HG03175 (cell line): Measurements from ENCODE around the gene NRIP1.
"Not testable (repeated sequence)": the region's sequence is repeated elsewhere in the genome, so short reads cannot be mapped to it uniquely, and the experiment has no call there.

Source experiments
- ATAC-seq: cut with Tn5 transposase; IDR thresholded peaks from one replicate; pipeline ENCODE4 v1.9.1; 2021; ENCODE audit warnings: mild to moderate bottlenecking, moderate library complexity; ENCODE audit not compliant: unreplicated experiment

Gene NRIP1

DNA sequence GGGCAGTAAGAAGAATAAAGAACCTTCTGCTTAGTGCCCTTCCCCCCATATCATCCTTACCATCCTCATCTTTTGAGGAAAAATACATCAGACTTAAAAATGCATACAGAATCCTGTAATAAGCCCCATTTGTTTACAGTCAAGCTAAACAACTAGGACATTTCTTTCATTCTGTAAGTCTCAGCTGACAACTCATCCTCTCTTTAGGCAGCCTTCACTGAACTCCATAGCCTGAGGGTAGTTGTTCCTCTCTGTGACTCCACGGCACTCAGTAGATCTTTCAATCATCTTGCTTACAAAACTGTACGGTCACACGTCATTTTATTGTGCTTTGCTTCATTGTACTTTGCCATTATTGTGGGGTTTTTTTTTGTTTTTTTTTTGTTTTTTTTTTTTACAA is 82.5 kb downstream of the NRIP1 start:
- no peak for ATAC-seq

DNA sequence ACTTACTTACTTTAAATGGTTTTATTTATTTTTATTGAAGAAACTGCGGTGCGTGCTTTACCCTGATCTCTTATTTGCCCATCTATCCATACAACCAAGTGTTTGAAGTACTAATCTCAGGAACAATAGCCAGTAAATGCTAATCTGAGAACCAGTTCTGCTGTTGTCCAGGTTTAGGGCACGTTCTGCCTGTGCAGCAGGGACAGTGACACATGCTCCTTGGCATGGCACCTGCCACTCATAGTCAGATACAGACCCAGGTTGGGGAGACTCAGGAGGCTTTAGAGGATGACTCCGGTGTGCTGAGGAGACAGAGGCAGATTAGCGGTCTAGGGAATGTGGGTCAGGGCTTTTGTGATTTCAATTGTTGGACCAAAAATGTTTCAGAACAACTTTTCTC is 83.6 kb downstream of the NRIP1 start:
- no peak for ATAC-seq

DNA sequence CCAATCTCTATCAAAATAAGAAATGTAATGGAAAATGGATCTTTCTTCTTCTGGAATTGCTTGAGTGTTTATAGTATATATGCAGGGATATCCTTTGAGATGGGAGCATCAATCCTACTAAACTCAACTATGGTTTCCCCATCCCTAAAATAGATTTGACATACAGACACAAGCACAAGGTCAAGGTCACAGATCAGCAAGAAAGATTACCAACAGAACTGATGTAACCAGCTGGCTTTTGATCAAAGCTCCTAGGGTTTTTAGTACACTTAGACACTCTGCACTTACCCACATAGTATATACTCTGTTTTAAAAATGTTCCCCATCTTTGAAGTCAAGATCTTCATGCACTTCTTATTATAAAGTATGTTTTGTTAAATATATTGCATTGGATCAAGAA is 85.5 kb downstream of the NRIP1 start:
- ATAC-seq: no peak

DNA sequence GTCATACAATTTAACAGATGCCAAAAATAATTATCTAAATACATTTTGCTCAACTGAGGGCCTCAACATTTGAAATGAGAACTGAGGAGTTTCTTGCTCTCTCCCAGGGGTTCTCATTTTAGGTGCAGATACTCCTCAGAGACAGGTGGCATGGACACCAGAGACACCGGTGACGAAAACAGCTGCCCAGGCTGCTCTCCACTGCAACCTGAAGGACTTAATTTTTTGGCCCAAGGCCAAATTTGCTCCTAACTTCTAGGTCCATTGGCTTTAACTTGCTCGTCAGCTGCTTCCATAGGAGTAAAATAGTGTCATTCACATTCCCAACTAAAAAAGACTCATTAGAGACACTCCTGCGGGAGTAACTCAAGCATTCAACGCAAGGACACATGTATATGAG is 87.0 kb downstream of the NRIP1 start:
- no peak for ATAC-seq

DNA sequence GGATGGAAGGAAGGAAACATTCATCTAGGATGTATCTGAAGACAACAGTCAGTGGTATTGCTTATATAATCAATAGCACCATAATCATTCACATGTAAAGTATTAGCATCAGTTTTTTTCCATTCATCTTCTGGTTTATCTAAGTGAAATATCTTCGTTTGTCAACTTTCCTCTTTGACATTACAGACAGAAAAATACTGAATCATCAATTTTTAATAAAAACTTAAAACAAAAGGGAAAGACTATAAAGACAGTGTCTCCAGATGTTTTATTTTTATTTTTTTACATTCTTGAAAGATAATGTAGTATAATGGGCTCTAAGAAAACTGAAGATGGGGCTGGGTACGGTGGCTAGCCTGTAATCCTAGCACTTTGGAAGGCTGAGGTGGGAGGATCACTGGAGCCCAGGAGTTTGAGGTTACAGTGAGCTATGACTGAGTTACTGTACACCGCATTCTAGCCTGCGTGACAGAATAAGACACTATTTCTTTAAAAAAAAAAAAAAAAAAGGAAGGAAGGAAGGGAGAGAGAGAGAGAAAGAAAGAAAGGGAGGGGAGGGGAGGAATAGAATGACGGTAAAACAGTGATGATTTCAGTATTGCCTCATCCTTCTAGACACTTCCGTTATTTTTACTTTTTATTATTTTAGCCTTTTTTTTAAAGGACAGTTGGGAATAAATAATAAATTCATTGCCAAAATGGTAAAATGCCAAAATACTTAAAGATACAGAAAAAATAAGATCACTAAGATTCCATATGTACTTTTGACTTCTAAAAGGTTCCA is 89.5 kb downstream of the NRIP1 start:
- ATAC-seq: no peak

DNA sequence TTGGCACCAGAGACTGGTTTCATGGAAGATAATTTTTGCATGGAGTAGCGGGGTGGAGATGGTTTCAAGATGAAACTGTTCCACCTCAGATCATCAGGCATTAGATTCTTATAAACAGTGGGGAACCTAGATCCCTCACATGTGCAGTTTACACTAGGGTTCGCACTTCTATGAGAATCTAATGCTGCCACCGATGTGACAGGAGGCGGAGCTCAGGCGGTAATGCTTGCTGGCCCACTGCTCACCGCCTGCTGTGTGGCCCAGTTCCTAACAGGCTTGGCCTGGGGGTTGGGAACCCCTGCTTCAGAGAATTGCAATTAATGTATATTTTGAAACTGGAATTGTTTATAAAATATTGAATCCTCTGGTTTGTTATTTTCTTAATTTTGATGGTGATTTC is 92.1 kb downstream of the NRIP1 start:
- ATAC-seq: no peak

DNA sequence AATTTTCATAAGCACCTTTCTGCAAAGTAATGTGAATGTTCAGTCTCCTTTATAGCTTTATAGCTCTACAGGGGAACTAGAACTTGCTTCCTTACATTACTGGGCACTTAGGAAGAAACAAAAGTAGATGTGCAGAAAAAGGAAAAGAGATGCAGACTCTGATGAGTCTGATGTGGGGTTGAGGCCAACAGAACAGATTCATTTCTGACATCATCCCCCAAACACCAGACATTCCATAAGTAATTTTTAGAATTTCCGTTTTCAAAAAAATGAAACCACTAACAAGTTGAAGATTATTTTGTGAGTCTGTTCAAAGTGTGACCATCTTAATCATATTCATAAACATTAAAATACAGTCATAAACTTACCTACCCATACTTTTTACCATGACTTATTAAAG is 96.0 kb downstream of the NRIP1 start:
- ATAC-seq: no peak

DNA sequence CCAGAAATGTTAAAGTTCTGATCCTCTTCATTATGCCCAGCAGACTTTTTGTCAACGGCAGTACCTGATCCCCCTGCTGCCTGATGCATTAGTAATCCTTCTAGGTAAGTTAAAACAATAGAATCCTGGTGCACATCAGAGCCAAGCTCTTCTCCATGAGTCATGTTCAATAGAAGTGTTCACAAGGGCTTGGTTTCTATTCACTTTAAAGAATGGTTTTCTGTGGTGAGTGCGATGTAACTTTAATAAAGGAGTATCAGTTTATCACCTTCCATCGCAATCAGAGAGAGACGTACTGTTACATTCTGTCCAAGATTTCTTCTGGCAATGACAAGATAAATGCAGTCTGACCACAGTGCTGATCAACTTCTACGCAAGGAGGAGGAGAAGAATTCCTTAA is 96.8 kb downstream of the NRIP1 start:
- ATAC-seq: no peak

DNA sequence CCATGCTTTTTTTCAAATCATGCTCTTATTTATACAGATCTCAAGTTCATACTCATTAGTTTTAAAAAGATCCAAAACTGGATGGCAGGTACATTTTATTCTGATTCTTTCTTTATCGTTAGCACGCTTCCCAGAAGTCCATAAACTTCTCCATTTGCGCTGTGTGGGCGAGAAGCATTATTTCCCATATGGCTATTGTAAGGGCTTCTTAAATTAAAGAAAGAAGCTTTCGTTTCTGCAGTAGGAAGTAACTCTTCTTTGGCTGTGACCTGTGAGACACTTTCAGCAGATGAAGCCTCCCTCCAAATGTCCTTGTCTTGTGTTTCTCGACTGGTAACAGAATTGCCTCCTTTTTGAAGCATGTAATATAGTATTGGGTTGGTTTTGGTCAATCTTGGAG is 100.2 kb downstream of the NRIP1 start:
- ATAC-seq: no peak

DNA sequence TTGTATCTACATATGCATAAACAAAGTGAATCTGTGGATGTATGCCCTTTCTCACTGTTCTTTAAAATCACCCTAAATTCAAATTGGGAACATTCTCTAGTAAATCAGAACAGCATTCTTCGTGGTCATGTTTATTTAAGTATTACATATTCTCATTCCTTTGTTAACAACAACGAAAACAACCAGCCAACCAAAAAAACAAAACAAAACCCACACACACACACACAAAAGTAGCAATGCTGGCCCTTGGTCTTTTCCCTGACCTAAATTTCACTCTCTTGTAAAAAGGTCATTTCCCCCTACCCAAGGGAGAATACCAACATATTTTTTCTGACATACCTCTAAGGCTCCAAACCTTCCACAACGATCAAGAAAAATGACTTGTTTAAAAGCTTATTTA is 102.6 kb downstream of the NRIP1 start:
- ATAC-seq: no peak

DNA sequence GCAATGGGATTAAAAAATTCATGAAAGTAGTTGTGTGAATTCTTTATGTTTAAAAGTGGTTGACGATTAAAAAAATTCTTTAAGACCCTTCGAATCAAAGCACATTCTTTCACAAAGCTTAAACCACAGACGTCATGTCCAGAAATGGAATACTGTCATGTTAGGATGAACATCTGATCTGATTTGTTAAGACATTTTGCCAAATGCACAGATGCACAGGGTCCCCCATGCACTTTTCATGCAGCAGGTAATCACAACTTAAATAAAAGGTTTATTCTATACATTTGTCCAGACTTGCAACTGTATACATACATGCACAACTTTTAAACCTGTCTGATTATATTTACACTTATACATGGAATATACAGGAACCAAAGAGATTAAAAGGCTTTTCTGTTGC is 103.3 kb downstream of the NRIP1 start:
- no peak for ATAC-seq

DNA sequence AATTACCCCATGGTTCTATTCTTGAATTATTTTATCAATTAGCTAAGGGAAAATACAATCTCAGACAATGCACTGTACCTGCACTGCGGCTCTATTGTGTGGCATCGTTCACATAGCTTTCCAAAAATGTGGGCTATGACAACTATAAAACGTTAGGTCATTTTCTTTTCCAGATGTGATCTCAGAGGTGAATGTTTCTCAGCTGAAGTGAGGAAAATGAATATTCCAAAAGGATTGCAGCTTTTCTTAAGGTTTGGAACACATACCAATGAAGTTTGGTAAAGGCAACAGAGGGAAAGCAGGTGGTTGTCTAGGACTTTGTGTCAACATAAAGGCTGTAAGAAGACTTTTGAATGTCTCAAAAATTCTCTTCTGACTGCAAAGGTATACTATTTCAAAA is 105.5 kb downstream of the NRIP1 start:
- no peak for ATAC-seq

DNA sequence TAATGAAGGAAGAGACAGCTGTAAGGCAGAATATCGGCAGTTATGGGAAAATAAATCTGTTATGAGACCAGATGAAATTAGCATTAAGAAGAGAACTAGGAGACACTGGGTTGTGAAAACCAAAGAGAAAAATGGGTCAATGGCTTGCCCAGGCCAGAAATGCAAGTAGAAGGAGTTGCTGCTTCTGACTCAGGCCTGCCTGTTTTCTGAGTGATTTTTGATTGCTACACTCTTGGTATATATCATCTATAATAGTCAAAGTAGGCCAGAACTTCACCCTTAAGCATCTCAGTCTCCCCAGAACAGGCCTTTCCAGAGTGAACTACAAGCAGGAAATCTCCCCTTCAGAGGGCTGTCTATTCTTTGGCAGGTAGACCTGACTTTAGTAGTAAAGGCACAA is 107.0 kb downstream of the NRIP1 start:
- ATAC-seq: no peak

DNA sequence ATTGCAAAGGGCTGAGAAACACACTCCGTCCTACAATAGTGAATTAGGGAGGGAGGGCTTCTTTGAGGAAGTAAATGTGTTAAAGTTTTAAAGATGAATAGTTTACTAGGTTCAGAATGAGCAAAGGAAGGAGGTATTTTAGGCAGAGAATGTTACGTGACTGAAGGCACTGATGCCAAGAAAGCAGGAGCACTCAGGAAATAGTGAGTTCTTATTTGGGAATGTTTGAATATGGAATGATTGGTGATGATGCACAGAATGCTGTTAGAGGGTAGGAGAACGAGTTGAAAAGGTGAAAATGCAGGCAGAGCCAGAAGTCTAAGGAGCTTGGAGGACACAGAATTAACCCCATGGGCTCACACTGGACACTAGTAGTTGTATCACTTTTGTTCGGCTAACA is 108.0 kb downstream of the NRIP1 start:
- ATAC-seq: no peak

DNA sequence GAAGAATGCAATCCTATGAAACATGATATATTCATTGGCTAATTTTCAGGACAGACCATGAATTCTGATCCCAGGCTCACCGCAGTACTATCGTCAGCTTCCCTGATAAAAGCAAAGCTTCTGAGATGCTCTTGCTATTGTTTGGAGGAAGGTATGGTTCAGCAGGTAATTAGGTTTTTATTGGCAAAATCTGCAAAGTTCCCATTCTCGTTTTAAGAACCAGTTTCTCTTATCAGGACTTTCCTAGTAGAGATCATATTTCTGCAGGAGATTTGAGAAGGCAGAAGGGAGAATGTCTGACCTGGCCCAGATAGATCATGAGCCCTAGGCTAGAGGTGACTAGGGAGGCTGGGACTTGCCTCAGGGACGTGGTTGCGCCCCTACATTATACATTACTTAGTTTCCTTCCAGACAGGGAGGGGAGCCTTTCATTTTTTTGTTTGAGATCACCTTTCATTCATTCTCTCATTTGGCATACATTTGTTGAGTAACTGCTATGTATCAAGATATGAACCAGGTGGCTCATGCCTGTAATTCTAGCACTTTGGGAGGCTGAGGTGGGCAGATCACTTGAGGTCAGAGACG is 108.8 kb downstream of the NRIP1 start:
- ATAC-seq: no peak

DNA sequence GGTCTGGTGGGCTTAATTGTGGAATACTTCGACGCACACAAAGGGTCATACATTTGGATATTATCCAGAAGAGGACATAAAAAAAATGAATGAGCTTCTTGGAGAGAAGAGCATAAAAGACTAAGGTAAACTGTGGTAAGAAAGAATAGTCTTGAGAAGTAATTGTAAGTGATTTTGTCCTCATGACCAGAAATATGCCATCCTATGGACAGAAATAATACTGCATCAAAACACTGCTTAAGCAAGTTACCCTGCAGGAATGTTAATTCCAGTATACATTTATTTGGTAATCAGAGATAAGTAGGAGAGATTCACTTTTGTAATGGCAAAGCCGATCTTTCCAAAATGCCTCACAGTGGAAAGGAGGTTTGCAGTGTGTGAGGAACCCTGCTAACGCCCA is 111.9 kb downstream of the NRIP1 start:
- no peak for ATAC-seq

DNA sequence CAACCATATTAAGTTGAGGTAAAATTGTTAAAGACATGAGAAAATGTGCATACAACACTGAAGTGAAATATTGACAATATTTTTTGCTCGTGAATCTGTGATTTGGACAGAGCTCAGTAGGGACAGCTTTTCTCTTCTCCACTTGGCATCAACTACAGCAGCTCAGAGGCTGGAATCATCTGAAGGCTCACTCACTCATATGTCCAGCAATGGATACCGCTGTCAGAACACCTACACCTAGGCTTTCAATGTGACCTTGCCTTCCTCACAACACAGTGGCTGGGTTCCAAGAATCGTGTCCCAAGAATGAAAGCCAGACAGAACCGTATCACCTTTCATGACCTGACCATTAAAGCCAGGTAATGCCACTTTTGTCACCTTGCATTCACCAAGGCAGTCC is 115.2 kb downstream of the NRIP1 start:
- ATAC-seq: no peak

DNA sequence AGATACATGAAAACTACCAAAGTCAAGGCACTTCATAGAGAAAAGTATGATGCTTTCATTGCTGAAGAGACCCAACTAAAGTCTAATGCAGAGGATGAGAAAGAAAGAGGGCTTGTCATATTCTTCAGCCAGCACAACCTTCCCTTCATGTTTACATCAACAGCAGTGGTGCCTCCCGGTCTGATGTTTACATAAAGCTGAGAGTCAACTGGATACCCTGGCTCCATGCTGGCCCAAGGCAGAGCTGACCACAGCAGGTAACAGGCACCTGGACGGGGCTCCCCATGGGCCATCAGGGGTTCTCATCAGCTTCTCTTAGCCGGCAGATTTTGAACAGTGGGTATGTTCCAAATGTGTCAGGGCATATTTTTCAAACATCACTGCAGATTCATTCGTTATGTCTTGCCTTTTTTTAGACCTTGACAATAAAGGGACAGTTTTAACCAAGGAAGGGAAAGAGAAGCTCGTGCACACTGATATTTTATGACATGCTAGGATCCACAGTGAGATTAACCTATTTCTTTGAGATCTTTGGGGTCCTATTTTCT is 117.1 kb downstream of the NRIP1 start:
- no peak for ATAC-seq

DNA sequence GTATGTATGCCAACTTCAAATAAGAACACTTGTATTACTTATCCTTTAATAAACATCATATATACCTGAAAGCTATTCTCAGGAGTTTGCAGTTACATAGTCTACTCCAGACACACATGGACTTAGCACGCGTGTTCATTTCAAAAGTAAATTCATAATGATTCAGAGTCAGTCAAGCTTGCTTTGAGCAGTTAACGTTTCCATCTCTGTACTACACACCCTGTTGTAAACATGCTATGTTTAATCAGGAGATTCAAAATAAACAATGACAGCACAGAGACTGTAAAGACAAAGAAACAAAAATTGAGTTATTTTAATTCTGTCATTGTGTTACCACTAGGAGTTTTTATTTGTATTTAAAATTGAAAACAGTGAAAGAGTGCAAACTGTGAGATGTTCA is 119.6 kb downstream of the NRIP1 start:
- ATAC-seq: no peak

DNA sequence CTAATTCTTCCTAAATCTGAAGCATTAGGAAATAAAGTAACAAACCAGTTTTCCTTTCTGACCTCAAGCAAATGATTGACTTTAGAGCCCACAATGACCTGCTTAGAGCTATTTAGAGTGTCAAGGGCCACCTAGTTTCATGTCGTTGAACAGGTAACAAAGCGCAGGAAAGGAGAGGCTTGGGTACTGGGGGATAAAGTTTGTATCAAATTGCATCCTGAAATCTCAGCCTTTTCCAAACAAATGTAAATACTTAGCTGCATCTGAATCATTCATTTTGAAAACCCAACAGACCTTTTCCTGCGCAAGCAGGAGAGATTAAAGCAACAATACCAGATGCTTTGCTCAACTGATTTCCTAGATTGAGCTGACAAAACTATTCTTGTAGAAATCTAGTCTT is 121.2 kb downstream of the NRIP1 start:
- no peak for ATAC-seq

DNA sequence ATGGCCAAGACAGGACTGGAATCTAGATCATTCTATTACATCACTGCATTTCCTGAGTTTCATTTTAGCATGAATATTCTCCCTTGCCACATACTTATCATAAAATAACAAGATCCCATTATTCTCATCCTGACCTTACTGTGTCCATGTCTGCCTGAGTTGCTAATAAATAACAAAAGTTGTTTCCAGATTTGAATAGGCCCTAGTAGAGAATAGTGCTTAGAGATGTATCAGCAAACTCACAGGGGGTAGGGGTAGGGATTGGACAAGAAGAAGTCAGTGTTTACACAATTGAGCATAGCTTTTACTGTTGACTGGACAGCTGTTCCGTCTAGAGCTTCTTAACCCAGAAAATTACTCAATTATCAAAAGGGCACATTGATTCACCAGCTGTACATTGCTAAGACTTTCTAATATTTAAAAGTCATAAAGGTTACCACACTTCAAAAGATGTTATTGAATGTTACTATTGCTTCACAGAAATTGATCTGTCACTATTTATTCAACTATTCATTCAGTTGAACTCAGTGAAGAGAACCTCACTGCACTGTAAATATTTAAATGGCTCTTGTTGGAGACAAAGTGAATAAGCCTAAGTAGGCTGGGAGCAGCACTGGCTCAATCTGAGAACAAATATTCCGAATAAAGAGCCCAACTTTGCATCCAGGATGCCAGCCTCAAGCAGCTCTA is 121.9 kb downstream of the NRIP1 start:
- ATAC-seq: no peak

DNA sequence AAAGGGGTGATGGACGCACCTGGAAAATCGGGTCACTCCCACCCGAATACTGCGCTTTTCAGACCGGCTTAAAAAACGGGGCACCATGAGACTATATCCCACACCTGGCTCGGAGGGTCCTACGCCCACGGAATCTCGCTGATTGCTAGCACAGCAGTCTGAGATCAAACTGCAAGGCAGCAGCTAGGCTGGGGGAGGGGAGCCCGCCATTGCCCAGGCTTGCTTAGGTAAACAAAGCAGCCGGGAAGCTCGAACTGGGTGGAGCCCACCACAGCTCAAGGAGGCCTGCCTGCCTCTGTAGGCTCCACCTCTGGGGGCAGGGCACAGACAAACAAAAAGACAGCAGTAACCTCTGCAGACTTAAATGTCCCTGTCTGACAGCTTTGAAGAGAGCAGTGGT is 137.5 kb downstream of the NRIP1 start:
- ATAC-seq: not testable (repeated sequence)
